ENCODE data around the gene PNCK. TPM values are rescaled to one million over a fixed set of nuclear protein-coding genes. Genes with fewer than 3 reads are reported as not detected.

PNCK gene
- total and polyA plus RNA-seq, 10 of the 15 experiments (the other 5 are each of a cell fraction or from before 2014, with no cell fraction given): 0.21 to 0.67 (median 0.54) TPM; not detected in 7

- Histone ChIP-seq H3K4me3 (no peak overlapping the region), H3K27ac (ENCODE audit: control insufficient read depth, insufficient read depth) (no peak overlapping the region), H3K36me3 (ENCODE audit: control insufficient read depth in 2 of 2, insufficient read depth in 2 of 2, low read length in 1 of 2) (no peaks in the 10 kb centered on the region), H4K20me1 (ENCODE audit: control insufficient read depth, insufficient read depth) (no peaks in the 10 kb centered on the region), H3K9ac (ENCODE audit: control insufficient read depth, insufficient read depth, low read length) (no peak overlapping the region), H3K9me3 (replicated peaks; ENCODE audit: control insufficient read depth, insufficient read depth, low read length) (no peaks in the 10 kb centered on the region; the same call in 2 of the 3 replicates), H3K4me2 (ENCODE audit: control insufficient read depth, insufficient read depth) (no peak overlapping the region), H2AFZ (ENCODE audit: control insufficient read depth, low read depth, low read length) (no peak overlapping the region), H3K4me1 (ENCODE audit: control insufficient read depth, insufficient read depth, low read length) (no peaks in the 10 kb centered on the region), H3K79me2 (ENCODE audit: control insufficient read depth, insufficient read depth, low read length) (no peaks in the 10 kb centered on the region), H3K27me3 (replicated peaks in 1 of 2; ENCODE audit: control insufficient read depth in 2 of 2, insufficient read depth in 2 of 2, low read length in 1 of 2) (no peaks in the 10 kb centered on the region)
- no peak for TF ChIP-seq HDAC6 (IDR thresholded peaks at IDR 0.05; ENCODE audit: unreplicated experiment)
- no peak for TF ChIP-seq NFIC (IDR thresholded peaks at IDR 0.05; ENCODE audit: low read depth, low read length)
- no peak for TF ChIP-seq RELB (IDR thresholded peaks at IDR 0.05; ENCODE audit: low read depth)
- TF ChIP-seq MTA2 (IDR thresholded peaks at IDR 0.05; ENCODE audit: low read depth): no peak
- no peak for TF ChIP-seq RELA (IDR thresholded peaks at IDR 0.05; ENCODE audit: borderline replicate concordance, partially characterized antibody)
- TF ChIP-seq ESRRA (IDR thresholded peaks at IDR 0.05; ENCODE audit: low read length): no peak
- no peak for TF ChIP-seq CBX5 (IDR thresholded peaks at IDR 0.05; ENCODE audit: low read depth)
- no peak for TF ChIP-seq HSF1 (IDR thresholded peaks at IDR 0.05; ENCODE audit: low read depth, low read length)
- TF ChIP-seq PAX8 (IDR thresholded peaks at IDR 0.05): no peak
- no peak for TF ChIP-seq HDAC2 (IDR thresholded peaks at IDR 0.05)
- intact Hi-C loops (cut with micrococcal nuclease; ENCODE audit: unreplicated experiment): no loop called here
- ChIA-PET CTCF (interaction anchor here (1.4 to 1.6 kb wide), 2 partner anchors 35 to 77 kb away, joined by 3 read pairs; partner anchors contain the start of gene PLXNB3), POLR2A (no interaction called here), RAD21 (ENCODE audit: unreplicated experiment) (interaction anchor here (1.0 to 1.5 kb wide), 4 partner anchors 37 to 239 kb away, joined by 3 to 4 read pairs (median 3); partner anchors contain the start of genes BCAP31, IDH3G and SSR4), SMC1A (ENCODE audit: uncharacterized antibody, unreplicated experiment) (no interaction called here)
- in situ Hi-C loops (cut with MboI): no loop called here
- WGBS (ENCODE audit: insufficient coverage, insufficient replicate concordance, low lambda C conversion rate, missing lambda C conversion rate): 50% methylated on average over 9 of the region's 9 CpGs
- FAIRE-seq (no peak), ATAC-seq (no peak), DNase-seq (ENCODE audit: low read depth, low spot score) (no peak)
- no TSS peak for BruUV-seq (replicated peaks)
These were observed 13.1 kb upstream of the PNCK start for GRCh38 chrX:153686711-153687110.
